Right atrium auricular region (tissue), 2 donors: ENCODE measurements around the gene SNX19. TPM values are rescaled to one million over a fixed set of nuclear protein-coding genes. Genes with fewer than 3 reads are reported as not detected.

Source experiments
- DNase-seq: peaks from one replicate; pipeline ENCODE4 v3.0.0-alpha.2; 2019; ENCODE audit warnings: low spot score
- H3K27ac ChIP-seq, 2 donors: fragments of 200-600 bp; sonication (generic); 1 replicate in 1 of 2; 2 replicates in 1 of 2; pipeline ENCODE4 v1.5.1; 2016 to 2019
- H3K27me3 ChIP-seq, 2 donors: fragments of 200-600 bp; sonication (generic); one replicate each; pipeline versions ENCODE4 v1.5.1 to v1.6.0; 2017 to 2019
- H3K36me3 ChIP-seq: fragments of 200-600 bp; sonication (generic); one replicate; pipeline ENCODE4 v1.5.1; 2016
- H3K4me1 ChIP-seq, 2 donors: fragments of 200-600 bp; sonication (generic); one replicate each; pipeline versions ENCODE4 v1.5.1 to v1.6.0; 2017 to 2019
- H3K4me3 ChIP-seq, 2 donors: fragments of 200-600 bp; sonication (generic); 1 replicate in 1 of 2; 2 replicates in 1 of 2; pipeline ENCODE4 v1.5.1; 2017 to 2019; ENCODE audit warnings: mild to moderate bottlenecking in 1 of 2, moderate library complexity in 1 of 2
- H3K9me3 ChIP-seq, 2 donors: fragments of 200-600 bp; sonication (generic); one replicate each; pipeline ENCODE4 v1.5.1; 2019
- total RNA-seq, 2 donors: library from RNA; depleted of rRNA; stranded (reverse); fragments of >200 nt; gene quantifications; one replicate each; pipeline ENCODE4 v1.1.0, GENCODE V29; 2016
- TF ChIP-seq, protein P1 (sequence below), 2 donors: fragments of 200-600 bp; sonication (generic); IDR thresholded peaks; one replicate each; pipeline ENCODE4 v1.5.1; 2019; ENCODE audit warnings: antibody characterized with exemption in 2 of 2

The SNX19 gene
- total RNA-seq, 2 donors from 2014 or later: 66.9 to 85.1 TPM

DNA sequence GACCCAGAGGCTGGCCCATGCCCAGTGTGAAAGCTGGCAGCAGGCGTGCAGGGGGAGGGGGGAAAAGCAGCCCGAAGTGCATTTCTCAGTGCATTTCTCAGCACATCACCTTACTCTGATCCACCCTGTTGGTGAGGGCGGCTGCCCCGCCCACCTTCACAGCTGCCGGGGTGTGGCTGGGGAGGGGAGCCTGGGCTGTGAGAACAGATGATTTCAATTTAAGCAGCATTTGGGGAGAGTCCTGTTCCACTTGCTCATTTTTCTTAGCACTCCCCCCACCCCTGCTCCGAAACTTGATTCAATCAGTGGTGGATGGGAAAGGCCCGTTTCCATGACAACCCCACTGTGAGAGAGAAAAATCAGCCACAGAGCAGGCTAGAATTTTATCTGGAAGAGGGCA, 84.8 kb downstream of the SNX19 start:
- peaks cover 0 to 37% of the 10 kb centered on the region in 2 donors for H3K4me1 ChIP-seq
- TF ChIP-seq, protein P1, sequence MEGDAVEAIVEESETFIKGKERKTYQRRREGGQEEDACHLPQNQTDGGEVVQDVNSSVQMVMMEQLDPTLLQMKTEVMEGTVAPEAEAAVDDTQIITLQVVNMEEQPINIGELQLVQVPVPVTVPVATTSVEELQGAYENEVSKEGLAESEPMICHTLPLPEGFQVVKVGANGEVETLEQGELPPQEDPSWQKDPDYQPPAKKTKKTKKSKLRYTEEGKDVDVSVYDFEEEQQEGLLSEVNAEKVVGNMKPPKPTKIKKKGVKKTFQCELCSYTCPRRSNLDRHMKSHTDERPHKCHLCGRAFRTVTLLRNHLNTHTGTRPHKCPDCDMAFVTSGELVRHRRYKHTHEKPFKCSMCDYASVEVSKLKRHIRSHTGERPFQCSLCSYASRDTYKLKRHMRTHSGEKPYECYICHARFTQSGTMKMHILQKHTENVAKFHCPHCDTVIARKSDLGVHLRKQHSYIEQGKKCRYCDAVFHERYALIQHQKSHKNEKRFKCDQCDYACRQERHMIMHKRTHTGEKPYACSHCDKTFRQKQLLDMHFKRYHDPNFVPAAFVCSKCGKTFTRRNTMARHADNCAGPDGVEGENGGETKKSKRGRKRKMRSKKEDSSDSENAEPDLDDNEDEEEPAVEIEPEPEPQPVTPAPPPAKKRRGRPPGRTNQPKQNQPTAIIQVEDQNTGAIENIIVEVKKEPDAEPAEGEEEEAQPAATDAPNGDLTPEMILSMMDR (IDR thresholded peaks at IDR 0.05): no peak
- no peak for DNase-seq
- H3K4me3 ChIP-seq: no peak overlapping the region
- no peaks in the 10 kb centered on the region for H3K9me3 ChIP-seq
- H3K27me3 ChIP-seq: no peaks in the 10 kb centered on the region
- no peaks in the 10 kb centered on the region for H3K36me3 ChIP-seq
- H3K27ac ChIP-seq: no peak overlapping the region

DNA sequence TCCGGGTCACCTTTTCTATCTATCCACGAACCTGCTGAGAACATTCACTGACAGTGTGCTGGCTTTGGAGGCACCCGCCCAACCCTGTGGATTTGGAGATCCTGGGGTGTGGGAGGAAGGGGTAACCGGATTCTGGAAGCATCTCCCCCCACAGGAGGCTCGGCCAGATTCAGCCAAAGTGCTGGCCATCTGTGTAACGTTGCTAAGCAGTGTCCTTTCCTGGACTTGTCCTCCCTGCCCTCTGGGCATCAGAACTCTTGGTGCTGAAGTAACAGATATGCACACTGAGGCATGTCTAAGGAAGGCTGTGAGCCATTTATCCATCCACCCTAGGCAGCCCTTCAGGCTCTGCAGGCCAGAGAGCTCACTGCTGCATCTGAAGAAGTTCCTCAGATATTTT, 85.7 kb downstream of the SNX19 start:
- DNase-seq: no peak
- TF ChIP-seq, protein P1 (IDR thresholded peaks at IDR 0.05): no peak
- peaks cover 0 to 37% of the 10 kb centered on the region in 2 donors for H3K4me1 ChIP-seq

DNA sequence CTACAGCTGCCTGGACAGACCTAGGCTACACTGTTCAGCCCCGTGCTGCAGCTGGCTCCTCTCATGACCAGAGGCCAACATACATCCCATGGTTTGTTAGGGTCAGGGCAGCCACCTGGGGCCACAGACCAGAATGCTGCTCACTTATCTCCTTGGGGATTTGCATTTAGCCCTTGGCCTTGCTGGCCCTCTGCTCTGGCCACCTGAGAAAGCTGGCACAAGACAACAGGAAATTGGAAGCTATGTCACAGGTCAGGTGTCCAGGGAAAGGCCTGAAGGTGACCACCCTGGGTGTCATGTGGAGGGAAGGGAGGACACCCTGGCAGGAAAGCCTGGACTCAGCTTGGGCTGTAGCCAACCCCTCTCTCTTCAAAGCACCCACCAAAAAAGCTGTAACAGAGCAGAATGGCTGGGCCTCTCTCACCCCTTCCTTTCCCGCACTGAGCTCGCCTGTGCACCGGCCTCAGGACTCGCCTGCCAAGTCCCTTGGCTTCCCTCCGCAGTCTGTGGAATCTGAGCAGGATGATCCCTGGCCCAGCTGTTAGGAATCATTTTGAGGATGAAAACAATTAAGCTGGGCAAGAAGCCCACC, 86.3 kb downstream of the SNX19 start:
- peak overlapping the region; percentile 43 to 45 for H3K27ac ChIP-seq
- no peaks in the 10 kb centered on the region for H3K27me3 ChIP-seq
- H3K9me3 ChIP-seq: no peaks in the 10 kb centered on the region
- H3K4me1 ChIP-seq: peaks cover 0 to 37% of the 10 kb centered on the region in 2 donors
- TF ChIP-seq, protein P1 (IDR thresholded peaks at IDR 0.05): no peak
- H3K36me3 ChIP-seq: no peaks in the 10 kb centered on the region
- DNase-seq: no peak
- no peak overlapping the region for H3K4me3 ChIP-seq

More for the DNA sequence above, 85.7 kb downstream of the SNX19 start:
- no peaks in the 10 kb centered on the region for H3K9me3 ChIP-seq
- H3K27ac ChIP-seq: peak overlapping the region; percentile 43 to 45
- no peaks in the 10 kb centered on the region for H3K36me3 ChIP-seq
- H3K4me3 ChIP-seq: no peak overlapping the region
- H3K27me3 ChIP-seq: no peaks in the 10 kb centered on the region

DNA sequence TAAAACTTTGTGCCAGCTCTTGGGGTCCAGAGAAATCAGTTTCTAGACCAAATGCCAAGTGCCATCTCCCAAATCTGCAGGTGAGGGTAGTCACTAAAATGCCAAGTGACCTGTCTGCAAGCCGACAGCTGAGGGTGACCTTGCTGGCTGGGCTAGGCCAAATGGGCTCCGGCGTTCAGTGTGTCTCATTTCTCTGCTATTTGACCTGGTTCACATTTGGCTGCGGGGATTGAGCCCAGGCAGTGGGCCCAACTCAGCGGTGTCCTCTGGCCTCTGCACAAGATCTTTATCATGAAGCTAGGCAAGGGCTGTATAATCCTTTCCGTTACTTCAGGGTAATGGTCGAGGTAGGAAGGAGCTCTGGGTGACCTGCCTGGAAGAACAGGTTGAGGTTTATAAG, 87.5 kb downstream of the SNX19 start:
- Histone ChIP-seq H3K27me3 (no peaks in the 10 kb centered on the region), H3K4me3 (no peak overlapping the region), H3K27ac (peak overlapping the region in 1 of 2 donors; percentile 37), H3K4me1 (peaks cover 0 to 37% of the 10 kb centered on the region in 2 donors), H3K9me3 (no peaks in the 10 kb centered on the region), H3K36me3 (no peaks in the 10 kb centered on the region)
- no peak for DNase-seq
- TF ChIP-seq, protein P1 (IDR thresholded peaks at IDR 0.05): no peak

DNA sequence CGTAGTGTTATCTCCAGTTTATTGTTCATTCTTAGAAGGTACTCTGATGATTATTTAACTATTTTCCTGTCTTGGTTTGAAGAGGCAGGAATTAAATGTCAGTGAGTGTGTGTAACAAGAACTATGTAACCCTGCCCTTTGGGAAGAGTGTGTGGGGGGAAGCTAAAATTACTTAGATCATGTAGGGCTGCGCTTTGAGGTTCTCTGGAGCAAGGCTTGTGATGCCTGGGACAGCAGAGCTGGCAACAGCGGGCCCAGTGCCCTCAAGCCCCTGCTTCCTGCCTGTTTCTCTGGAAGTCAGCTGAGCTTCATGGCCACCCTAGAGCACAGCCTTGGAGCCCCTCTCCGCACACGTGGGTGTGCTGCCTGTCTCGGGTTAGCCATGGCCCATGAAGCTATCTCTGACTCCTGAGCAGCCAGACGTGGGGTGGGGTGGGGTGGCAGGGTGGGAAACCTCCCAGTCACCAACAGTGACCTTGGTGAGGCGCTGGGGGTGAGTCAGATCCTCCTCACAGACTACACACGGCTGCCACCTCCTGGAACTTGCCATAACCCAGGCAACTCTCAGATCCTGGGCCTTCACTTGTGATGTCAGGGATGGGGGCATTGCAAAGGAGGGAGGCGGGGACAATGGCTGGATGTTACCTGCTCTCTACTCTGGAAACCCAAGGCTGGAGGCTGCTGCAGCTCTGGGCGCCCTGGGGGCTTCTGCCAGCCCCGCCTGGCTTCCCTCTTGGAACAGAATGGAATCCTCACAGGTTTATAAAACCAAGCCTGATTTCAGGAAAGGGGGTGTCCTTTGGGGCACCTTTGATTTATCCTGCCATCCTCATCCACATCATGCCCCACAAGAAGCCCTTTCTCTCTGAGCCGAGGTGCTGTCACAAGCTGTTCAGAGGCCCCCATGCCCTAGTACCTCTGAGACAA, 88.6 kb downstream of the SNX19 start:
- Histone ChIP-seq H3K36me3 (no peaks in the 10 kb centered on the region), H3K9me3 (no peaks in the 10 kb centered on the region), H3K4me1 (peaks cover 0 to 37% of the 10 kb centered on the region in 2 donors), H3K27me3 (no peaks in the 10 kb centered on the region), H3K27ac (peak overlapping the region; percentile 32 to 37), H3K4me3 (no peak overlapping the region)
- TF ChIP-seq, protein P1 (IDR thresholded peaks at IDR 0.05): peak; percentile 31 to 70
- DNase-seq: peak; percentile 83
